Stimulated activated CD8-positive, alpha-beta memory T cell treated with anti-CD3 and anti-CD28 coated beads, Interleukin-4, amount 100 ng/mL, for 48 hours (primary cell): ENCODE data around the gene FANCE.
A peak's percentile ranks its signal among the peaks of the same experiment; 100 is the strongest.

Source experiments
- DNase-seq: peaks from one replicate; pipeline ENCODE4 v3.0.0-alpha.2; 2020

FANCE gene

DNA sequence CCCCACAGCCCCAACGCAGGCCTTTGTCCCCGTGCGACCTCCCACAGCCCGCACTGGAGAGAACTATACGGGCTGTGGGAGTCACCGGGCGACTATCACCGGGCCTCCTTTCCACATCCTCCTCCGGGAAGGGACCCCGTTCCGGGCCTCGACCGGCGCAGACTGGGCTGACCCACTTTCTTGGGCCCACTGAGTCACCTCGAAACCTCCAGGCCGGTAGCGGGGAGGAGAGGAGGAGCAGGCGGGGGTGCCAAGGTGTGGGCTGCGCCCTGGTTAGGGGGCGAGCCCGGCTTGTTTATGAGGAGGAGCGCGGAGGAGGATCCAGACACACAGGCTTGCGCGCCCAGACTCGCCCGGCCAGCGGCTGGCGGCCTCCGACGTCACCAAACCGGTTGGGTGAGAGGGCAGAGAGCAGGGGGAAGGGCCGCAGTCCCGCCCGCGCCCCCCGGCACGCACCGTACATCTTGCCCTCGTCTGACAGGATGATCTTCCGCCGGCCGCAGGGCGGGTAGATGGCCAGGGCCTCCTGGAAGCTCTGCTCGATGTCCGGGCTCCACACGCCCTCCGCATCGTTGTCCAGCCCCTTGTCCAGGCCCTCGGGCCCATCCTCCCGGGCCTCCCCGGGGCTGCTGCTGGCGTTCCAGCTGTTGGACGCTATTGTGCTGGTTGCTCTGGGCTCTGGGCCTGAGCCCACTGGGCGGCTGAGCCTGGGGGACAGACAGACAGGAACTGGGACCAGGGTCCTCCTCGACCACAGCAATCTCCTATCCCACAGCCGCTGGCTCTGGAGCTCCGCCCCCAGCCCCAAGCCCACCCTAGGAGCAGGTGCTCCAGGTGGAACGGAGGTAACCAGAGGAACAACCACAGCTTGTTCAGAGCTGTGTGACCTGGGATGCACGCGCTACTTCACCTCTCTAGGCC, 34.1 kb downstream of the FANCE start:
- DNase-seq = no peak

DNA sequence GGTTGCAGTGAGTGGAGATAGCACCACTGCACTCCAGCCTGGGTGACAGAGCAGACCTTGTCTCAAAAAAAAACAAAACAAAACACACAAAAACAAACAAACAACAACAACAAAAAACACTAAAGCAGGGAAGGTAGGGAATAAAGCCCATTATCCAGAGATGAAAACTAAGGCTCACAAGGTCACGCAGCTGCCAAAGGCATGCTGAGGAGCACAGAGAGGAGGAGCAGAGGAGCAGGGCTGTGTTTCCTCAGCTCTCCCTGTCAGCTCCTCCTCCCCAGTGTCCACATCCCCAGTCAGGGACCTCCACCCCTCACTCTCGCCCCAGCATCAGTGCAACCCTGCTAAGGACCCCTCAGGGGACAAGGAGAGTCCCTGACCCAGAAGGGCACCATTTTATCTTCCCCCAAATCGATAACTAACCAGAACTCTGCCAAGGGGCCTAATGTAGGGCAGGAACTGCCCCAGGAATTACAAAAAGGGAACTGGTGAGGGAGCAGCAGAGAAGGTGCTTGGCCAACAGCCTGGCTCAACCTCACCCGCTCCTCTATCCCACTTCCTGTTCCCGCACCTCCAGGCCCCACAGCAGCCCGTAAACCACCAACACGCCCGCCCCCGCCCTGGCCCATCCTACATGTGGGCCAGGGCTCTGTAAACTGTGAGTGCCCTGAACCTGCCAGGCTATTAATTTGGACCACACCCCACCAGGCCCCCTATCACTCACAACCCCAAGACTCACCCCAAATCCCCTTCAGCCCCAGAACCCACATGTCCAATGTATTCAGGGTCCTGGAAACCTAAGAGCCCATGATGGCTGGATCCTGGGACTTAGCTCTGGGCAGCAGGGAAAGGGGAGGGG, 35.7 kb downstream of the FANCE start:
- no peak for DNase-seq

GRCh38 chr6:35488517-35488862, 36.4 kb downstream of the FANCE start:
- no peak for DNase-seq

GRCh38 chr6:35489066-35489465, 36.9 kb downstream of the FANCE start:
- no peak for DNase-seq

- DNase-seq = peak; percentile 34
Observed at GRCh38 chr6:35489995-35490791, 38.1 kb downstream of the FANCE start.

- no peak for DNase-seq
Observed at GRCh38 chr6:35490821-35491557, 38.9 kb downstream of the FANCE start.

- no peak for DNase-seq
Observed at GRCh38 chr6:35491558-35492257, 39.6 kb downstream of the FANCE start.

GRCh38 chr6:35492258-35492973, 40.3 kb downstream of the FANCE start:
- DNase-seq = no peak

- no peak for DNase-seq
Observed at GRCh38 chr6:35492974-35493284, 40.8 kb downstream of the FANCE start.

- no peak for DNase-seq
Observed at GRCh38 chr6:35493307-35493983, 41.3 kb downstream of the FANCE start.

- no peak for DNase-seq
Observed at GRCh38 chr6:35494161-35494563, 42.0 kb downstream of the FANCE start.

- DNase-seq = no peak
Observed at GRCh38 chr6:35495258-35496035, 43.3 kb downstream of the FANCE start.

- no peak for DNase-seq
Observed at GRCh38 chr6:35496036-35496840, 44.1 kb downstream of the FANCE start.

DNA sequence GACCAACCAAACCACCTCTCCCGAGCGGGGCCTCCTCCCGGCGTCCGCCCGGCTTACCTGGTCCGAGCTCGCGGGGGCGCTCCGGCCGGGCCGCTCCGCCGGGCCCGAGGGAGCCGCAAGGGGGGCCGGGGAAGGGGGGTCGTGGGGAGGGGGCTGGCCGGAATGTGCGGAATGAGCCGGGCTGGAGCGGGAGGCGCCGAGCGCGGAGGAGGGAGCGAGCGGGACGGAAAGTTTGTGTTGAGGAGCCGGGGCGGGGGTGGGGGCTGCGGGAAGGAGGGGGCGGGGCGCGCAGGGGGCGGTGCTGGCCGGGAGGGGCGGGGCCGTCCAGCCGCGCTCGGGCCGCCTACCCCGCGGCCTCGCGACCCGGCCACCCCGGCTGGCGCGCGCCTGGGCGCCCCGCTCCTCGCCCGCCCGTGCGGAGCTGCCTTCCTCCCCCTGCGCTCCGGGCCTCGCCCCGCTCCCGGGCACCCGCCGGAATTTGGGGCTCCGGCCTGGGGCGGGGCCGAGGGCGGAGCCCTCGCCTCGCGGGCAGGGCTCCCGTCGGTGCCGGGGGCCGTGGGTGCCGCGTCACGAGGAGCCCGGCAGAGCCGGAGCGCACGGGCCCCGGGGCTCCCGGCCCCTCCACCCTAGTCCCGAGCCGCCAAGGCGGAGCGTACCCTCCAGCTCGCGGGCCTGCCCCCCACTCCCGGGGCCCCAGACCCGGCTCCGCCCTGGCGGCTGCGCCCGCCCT, 44.9 kb downstream of the FANCE start, which contains the start of gene TEAD3:
TSS of gene TEAD3 (minus strand) at position 239 of the 730 bp plus-strand sequence.
- DNase-seq = peak; percentile 59

DNA sequence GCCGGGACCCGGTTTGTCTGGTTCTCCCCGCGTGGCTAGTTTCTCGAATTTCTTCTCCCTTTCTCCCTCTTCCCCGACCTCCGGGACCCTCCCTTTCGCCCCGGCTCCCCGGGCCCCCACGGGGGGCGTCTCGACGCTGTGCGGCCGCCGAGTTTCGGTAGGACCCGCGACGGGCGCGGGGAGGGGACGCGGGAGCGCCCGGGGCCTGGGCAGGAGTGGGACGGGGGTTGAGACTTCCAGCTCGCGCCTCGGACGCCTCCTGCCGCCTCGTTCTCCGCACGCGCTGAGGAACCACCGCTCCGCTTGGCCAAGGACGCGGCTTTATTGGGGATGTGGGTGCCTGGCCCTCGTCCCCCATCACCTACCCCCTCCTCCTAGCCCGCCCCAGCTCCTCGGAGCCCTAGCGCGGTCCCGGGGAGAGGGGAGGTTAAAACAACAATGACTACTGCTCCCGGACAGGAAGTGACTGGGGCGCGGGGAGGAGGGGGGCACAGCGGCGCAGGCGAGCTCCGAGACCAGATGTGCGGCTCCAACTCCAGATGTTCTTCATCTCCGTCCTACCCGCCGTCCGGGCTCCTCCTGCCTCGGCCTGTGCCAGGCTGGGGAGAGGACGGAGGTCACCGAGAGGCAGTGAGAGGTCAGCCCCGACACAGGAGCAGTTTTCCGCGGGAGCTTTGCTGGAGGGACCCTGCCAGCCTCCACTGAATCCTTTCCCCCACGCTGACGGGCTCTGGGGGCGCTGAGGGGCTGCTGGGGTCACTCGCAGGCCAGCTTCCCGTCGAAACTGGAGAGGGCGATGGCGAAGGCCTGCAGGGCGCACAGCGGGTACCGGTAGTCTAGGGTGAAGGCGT, 45.7 kb downstream of the FANCE start:
- peak; percentile 65 for DNase-seq

DNA sequence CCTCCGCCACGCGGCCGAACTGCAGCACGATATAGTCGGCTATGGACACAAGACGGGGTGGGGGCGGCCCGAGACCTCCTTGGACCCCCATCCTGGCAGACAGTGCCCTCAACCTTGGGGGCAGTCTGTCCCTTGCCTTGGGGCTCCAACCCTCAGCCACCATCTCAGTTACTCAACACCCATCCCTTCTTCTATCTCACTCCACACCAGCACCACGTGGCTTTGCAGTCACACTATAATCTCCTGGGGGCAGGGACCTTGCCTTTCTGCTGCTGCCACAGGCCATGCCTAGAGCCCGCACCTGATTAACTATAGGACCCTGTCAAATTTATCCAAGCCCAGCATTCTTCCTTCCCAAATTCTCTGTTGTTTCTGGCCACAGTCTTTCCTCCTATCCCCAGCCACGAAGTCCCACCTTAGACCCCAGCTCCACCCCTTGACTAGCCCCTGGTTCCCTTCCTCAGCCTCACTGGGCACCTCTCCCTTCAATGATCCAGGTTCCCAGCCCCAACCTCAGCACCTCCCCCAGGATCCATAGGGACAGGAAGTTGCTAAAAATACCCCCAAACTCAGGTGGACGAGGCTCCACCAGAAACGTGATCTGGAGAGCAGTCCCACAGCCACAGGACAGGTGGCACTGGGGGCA, 46.4 kb downstream of the FANCE start:
- no peak for DNase-seq

DNA sequence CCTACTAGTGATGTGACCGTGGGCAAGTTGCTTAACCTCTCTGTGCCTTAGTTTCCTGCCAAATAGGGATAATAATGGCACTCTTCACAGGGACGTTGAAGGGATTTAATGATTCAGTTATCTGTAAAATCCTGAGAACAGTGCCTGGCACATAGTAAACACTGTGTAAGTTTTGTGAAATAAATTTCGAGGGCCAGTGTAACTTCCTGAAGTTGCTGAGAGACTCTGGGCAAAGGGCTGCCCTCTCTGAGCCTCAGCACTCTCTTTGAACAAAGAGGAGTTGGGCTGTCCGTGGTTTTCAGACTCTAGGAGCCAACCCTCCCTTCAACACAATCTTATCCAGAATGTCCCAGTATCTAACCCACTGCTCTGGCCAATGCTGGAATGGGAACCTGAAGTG, 47.2 kb downstream of the FANCE start:
- no peak for DNase-seq
